GM12875 (cell line): ENCODE measurements around the gene ASB13.

Experiments
- H3K4me3 ChIP-seq: one replicate; pipeline ENCODE4 v1.5.1; 2011; ENCODE audit warnings: low read depth, low read length, control low read depth
- CTCF ChIP-seq: IDR thresholded peaks from 2 replicates; pipeline ENCODE4 v1.5.1; 2011; ENCODE audit warnings: low read depth, mild to moderate bottlenecking, control low read depth, inconsistent platforms, low read length, moderate library complexity, borderline replicate concordance; ENCODE audit not compliant: insufficient read depth

Gene ASB13

GRCh38 chr10:5599613-5600520, 66.5 kb downstream of the ASB13 start:
- no peak for TF ChIP-seq CTCF
- H3K4me3 ChIP-seq = no peak overlapping the region

- TF ChIP-seq CTCF = no peak
- H3K4me3 ChIP-seq = no peak overlapping the region
Observed at GRCh38 chr10:5598085-5598690, 68.2 kb downstream of the ASB13 start.

GRCh38 chr10:5596611-5597341, 69.6 kb downstream of the ASB13 start:
- H3K4me3 ChIP-seq = no peak overlapping the region
- TF ChIP-seq CTCF = no peak

GRCh38 chr10:5595994-5596471, 70.4 kb downstream of the ASB13 start:
- no peak overlapping the region for H3K4me3 ChIP-seq
- TF ChIP-seq CTCF = no peak

GRCh38 chr10:5595591-5595990, 70.8 kb downstream of the ASB13 start:
- no peak for TF ChIP-seq CTCF
- no peak overlapping the region for H3K4me3 ChIP-seq

- no peak for TF ChIP-seq CTCF
- H3K4me3 ChIP-seq = no peak overlapping the region
Observed at GRCh38 chr10:5595095-5595494, 71.3 kb downstream of the ASB13 start.
